SIG-M5 (cell line): ENCODE results near the gene HAUS8.
"Not testable (repeated sequence)": the region's sequence is repeated elsewhere in the genome, so short reads cannot be mapped to it uniquely, and the experiment has no call there.

ENCODE experiments used
- DNase-seq: peaks from one replicate; lab custom pipeline; 2025; lab: John Stamatoyannopoulos, UW

HAUS8 gene

GRCh38 chr19:17035842-17036424 is 39.3 kb downstream of the HAUS8 start:
- no peak for DNase-seq

DNA sequence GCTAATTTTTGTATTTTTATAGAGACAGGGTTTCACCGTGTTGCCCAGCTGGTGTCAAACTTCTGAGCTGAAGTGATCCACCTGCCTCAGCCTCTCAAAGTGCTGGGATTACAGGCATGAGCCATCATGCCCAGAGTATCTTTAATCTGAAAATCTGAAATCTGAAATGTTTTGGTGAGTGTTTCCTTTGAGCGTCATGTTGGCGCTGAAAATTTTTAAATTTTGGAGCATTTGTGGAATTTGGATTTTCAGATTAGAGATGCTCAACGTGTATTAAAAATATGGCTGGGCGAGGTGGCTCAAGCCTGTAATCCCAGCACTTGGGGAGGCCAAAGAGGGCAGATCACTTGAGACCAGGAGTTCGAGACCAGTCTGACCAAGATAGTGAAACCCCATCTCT is 43.5 kb downstream of the HAUS8 start:
- no peak for DNase-seq

DNA sequence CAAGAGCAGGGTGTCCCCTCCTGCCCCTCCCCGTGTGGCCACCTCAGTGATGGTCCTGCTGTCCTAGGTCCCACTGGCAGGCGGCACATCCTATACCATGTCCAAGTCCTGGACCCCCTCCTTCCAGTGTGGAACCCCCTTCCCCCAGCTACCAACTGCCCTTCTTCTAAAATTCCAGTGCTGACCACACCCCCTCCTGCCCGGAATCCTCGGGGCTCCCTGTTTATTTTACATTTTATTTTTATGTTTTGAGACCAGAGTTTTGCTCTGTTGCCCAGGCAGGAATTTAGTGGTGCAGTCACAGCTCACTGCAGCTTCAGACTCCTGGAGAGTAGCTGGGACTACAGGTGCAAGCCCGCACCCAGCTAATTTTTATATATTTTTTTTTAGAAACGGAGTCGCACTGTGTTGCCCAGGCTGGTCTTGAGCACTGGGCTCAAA is 47.7 kb downstream of the HAUS8 start:
- DNase-seq, result no peak

GRCh38 chr19:17026706-17027534 is 48.3 kb downstream of the HAUS8 start, which contains the start of gene CPAMD8:
Gene CPAMD8, minus strand, starts transcription at chr19:17026810. Its CDS starts 168 bp downstream, at chr19:17026642.
- no peak for DNase-seq

DNA sequence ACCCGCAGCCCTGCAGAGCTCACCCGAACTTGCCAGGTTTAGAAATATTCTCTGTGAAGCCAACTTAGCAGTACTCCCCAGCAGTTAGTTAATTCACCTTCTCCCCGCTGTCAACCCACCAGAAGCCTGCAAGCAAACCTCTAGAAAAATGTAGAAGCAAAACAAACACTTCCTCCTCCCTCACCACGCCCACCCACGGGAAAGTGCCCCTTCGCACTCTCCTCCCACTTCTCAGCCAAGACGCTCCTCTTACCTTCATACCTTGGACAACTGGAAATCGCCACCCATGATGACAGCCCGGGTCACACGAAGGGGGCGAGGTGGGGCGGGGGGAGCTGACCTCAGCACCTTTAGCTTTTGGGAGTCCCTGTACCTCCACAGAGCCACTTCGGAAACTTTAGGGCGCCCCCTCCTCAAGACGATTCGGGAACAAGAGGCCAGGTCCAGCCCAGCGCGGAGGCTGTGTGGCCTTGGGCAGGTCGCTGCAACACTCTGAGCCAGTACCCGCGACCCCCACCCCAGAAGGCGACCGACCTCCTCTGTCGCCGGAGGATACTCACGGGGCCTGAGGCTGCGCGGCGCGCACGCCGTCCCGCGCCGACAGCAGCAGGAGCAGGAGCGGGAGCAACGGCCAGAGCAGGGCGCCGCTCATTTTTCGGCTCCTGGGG is 49.1 kb downstream of the HAUS8 start:
- no peak for DNase-seq

- no peak for DNase-seq
These were observed 49.9 kb downstream of the HAUS8 start for GRCh38 chr19:17025361-17025760.

GRCh38 chr19:17024941-17025340 is 50.3 kb downstream of the HAUS8 start:
- DNase-seq, result not testable (repeated sequence)

DNA sequence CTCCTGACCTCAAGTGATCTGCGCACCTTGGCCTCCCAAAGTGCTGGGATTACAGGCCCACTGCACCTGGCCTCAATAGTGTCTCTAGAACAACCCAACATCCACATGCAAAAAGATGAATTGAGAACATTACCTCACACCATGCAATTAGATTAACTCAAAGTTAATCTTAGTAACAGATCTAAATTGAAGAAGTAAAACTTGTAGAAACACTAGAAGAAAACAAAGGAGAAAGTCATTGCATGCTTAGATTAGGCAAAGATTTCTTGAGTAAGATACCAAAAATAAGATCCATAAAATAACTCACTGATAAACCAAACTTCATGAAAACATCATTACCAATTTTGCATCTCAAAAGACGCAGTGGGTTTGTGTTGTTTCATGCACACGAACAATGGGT is 51.4 kb downstream of the HAUS8 start:
- DNase-seq, result no peak

- DNase-seq, result no peak
These were observed 52.5 kb downstream of the HAUS8 start for GRCh38 chr19:17022738-17023137.

DNA sequence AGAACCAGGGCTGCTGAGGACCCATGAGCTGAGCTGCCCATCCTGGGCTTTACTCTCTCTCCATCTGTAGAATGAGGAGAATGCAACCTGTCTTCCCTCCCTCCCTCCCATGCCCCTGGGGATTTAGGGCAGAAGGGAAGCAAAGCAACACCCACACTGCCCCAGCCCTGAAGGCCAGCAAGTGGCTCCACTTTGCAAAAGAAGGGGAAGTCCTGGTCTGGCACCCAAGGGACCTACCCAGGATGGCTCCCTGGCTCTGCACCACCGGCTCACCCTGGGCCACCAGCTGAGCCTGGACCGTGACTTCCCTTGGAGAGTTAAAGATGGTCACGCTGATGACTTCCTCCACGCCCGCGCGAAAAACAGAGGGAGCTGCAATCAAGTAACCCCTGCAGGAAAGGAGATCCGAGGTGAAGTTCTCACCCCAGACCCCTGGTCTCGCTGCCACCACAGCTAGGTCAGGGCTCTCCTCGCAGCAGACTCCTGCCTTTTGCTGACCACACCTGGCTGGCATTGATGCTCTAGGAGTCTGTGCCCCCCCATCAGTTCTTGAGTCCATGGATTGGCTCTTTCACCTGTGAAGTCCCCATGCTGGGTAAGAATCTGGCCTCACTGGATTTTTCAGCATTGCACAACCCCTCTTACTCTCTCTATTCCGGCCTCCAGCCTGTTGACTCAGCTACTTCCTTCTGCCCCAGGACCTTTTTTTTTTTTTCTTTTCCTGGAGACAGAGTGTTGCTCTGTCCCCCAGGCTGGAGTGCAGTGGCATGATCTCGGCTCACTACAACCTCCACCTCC is 53.3 kb downstream of the HAUS8 start:
- DNase-seq, result peak; percentile 18

- no peak for DNase-seq
These were observed 53.9 kb downstream of the HAUS8 start for GRCh38 chr19:17021328-17021727.

GRCh38 chr19:17020823-17021222 is 54.4 kb downstream of the HAUS8 start:
- no peak for DNase-seq

DNA sequence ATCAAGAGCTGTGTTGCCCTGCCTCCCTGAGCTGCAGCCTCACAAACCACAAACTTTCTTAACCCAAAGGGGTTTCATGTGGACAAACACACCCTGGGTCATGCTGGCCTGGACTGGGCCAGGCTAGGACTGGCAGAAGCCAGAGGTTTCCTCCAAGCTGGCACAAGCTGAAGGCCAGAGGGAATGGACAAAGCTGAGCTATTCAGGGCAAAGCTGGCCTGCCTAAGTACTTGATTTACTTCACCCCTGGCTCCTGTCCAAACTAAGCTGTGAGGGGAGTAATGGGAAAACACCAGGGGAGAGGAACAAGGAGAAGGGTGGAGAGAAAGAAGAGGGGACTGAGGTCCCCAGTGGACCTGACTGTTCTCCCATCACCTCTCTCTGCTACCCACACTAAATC is 54.9 kb downstream of the HAUS8 start:
- no peak for DNase-seq

- DNase-seq, result not testable (repeated sequence)
These were observed 60.9 kb downstream of the HAUS8 start for GRCh38 chr19:17014212-17014861.

DNA sequence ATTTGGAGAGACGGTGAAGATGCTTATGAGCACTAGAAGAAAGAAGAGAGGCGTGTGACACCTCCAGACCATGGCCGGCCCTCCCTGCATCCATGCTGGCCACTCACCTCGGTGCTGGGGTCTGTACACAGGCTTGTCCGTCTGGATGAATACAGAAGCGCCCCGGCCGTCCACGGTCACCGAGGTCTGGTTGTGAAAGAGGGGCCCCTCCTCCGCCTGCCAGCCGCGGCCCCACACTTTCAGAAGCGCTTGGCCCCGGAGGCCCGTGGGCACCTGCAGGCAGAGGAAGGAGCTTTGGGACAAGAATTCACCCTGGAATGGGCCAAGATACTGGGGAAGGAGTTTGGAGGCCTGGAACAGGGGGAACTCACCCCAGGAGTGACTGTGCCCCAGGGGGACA is 63.8 kb downstream of the HAUS8 start:
- no peak for DNase-seq

DNA sequence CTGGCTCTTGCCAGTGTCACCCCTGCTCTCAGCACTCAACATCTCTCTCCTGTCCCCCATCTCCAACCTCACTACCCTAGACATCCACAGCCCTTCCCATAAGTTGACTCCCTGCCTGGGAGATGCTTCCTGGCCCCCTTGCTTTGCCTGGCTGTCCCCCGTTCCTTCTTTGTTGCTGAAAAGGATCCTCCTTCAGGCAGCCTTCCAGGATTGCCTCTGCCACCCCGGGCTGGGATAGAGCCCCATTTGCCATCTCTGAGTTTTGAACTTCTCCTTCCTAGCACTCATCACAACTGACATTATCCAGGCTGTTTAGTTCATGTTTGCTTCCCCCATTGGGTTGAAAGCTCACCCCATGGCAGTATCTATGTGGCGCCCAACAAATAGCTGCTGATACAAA is 68.7 kb downstream of the HAUS8 start:
- no peak for DNase-seq

- no peak for DNase-seq
These were observed 70.3 kb downstream of the HAUS8 start for GRCh38 chr19:17005000-17005399.

DNA sequence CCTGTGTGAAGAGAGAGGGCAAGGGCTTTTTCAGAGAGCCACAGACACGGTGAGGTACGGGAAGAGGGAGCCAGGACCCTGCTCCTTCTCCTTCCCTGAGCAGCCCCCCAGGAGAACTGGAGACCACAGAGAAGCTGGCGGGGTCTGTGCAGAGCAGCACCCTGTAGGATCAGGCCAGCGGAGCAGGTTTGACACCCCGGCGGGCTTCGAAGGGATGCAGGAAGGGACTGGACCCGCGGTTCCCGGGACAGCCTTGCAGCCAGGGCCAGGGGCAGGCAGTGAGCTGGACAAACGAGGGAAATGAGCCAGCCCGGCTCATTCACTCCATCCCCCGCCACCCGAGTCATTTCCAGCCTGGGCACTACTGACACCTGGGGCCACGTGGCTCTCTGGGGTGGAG is 70.9 kb downstream of the HAUS8 start:
- DNase-seq, result no peak

DNA sequence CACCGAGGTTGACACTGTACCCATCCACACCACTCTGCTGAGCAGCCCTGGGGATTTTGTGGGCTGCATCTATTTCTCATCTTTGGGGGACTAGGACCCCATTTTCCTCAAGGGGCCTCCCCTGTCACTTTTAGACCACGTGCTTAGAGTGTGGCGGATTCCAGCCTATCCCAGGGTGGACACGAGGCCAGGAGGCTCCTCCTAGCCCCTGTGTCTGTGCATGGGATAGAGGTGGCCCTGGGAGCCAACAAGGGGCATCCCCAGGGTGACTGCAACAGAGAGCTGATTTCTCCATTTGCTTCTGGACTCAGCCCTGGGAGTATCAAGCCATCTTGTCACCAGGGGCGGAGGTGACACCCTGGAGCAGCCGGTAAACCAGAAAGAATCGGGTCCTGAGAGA is 72.8 kb downstream of the HAUS8 start:
- DNase-seq, result no peak

- DNase-seq, result no peak
These were observed 73.6 kb downstream of the HAUS8 start for GRCh38 chr19:17001603-17002183.
